ENCODE data around the gene CACNA2D2. TPM values are rescaled to one million over a fixed set of nuclear protein-coding genes. Genes with fewer than 3 reads are reported as not detected.

CACNA2D2 gene
- total and polyA plus RNA-seq, 2 of the 8 experiments (the other 6 are each of a cell fraction or from before 2014, with no cell fraction given) = 14.1 to 25.0 TPM

DNA sequence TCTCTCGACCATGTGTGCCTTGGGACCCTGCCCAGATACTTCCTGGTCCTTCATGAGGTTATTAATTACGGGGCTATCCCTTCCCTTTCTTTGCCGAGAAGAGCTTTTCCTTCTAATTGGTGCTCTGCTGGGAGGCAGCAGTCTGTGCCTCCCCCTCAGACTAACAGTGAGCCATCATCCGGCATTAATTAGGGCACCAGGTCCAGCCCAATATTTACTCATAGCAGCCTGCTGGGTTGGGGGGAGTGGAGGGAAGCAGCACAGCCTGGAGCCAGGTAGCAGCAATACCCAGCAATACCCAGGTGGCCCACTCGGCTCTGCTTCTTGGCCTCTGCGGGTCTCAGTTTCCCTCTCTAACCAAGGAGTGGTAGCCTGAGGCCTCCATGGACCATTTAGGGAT, 20.1 kb downstream of the CACNA2D2 start (continued):
- no peak for TF ChIP-seq SRF (IDR thresholded peaks at IDR 0.05; ENCODE audit: low read depth, low read length)

Measured in H1 (cell line).